22Rv1 (cell line): ENCODE measurements around the gene TAS2R60.

Experiments
- H3K27ac ChIP-seq: fragments of 450-650 bp; 2 replicates; pipeline ENCODE4 v1.5.1; 2017
- CTCF ChIP-seq: fragments of 450-650 bp; IDR thresholded peaks from 2 replicates; pipeline ENCODE4 v1.5.1; 2017; ENCODE audit warnings: mild to moderate bottlenecking
- ZFX ChIP-seq: fragments of 450-650 bp; IDR thresholded peaks from 2 replicates; pipeline ENCODE4 v1.6.1; 2017; ENCODE audit warnings: antibody characterized with exemption, borderline replicate concordance

The TAS2R60 gene

GRCh38 chr7:143443153-143443552, at the start of gene TAS2R60:
Gene TAS2R60, plus strand, starts transcription at chr7:143443453. Its CDS starts 0 bp downstream, at chr7:143443453.
- TF ChIP-seq CTCF (no peak), ZFX (no peak)
- H3K27ac ChIP-seq, result no peak within 1 kb of the TSS

- TF ChIP-seq CTCF (no peak), ZFX (no peak)
- H3K27ac ChIP-seq, result no peak overlapping the region
These were observed 49.2 kb upstream of the TAS2R60 start for GRCh38 chr7:143394068-143394467.

GRCh38 chr7:143394777-143395176, 48.5 kb upstream of the TAS2R60 start:
- H3K27ac ChIP-seq, result no peak overlapping the region
- TF ChIP-seq CTCF (no peak), ZFX (no peak)

- H3K27ac ChIP-seq, result no peak overlapping the region
- no peak for TF ChIP-seq CTCF
- no peak for TF ChIP-seq ZFX
These were observed 47.8 kb upstream of the TAS2R60 start for GRCh38 chr7:143395187-143396149.

GRCh38 chr7:143396182-143396581, 47.1 kb upstream of the TAS2R60 start:
- TF ChIP-seq CTCF, result no peak
- TF ChIP-seq ZFX, result no peak

GRCh38 chr7:143396625-143397556, 46.4 kb upstream of the TAS2R60 start:
- H3K27ac ChIP-seq, result no peak overlapping the region

More at GRCh38 chr7:143396182-143396581, 47.1 kb upstream of the TAS2R60 start:
- no peak overlapping the region for H3K27ac ChIP-seq

More at GRCh38 chr7:143396625-143397556, 46.4 kb upstream of the TAS2R60 start:
- TF ChIP-seq CTCF (no peak), ZFX (no peak)
